Fibroblast of upper back skin (primary cell): Measurements from ENCODE around the gene SHC2.
"Not testable (repeated sequence)": the region's sequence is repeated elsewhere in the genome, so short reads cannot be mapped to it uniquely, and the experiment has no call there.

ENCODE experiments used
- DNase-seq: peaks from one replicate; pipeline ENCODE4 v3.0.0-alpha.2; 2013

Gene SHC2

GRCh38 chr19:387777-388176, 73.1 kb downstream of the SHC2 start:
- no peak for DNase-seq

- DNase-seq = not testable (repeated sequence)
Observed at GRCh38 chr19:386632-387301, 74.1 kb downstream of the SHC2 start.

GRCh38 chr19:386189-386588, 74.6 kb downstream of the SHC2 start:
- not testable (repeated sequence) for DNase-seq

- DNase-seq = no peak
Observed at GRCh38 chr19:384799-385169, 76.0 kb downstream of the SHC2 start.

GRCh38 chr19:383922-384798, 76.7 kb downstream of the SHC2 start:
- DNase-seq = no peak

- DNase-seq = no peak
Observed at GRCh38 chr19:383040-383439, 77.8 kb downstream of the SHC2 start.

- DNase-seq = peak; percentile 65
Observed at GRCh38 chr19:382578-382977, 78.3 kb downstream of the SHC2 start.

GRCh38 chr19:381901-382300, 78.9 kb downstream of the SHC2 start:
- DNase-seq = not testable (repeated sequence)

- not testable (repeated sequence) for DNase-seq
Observed at GRCh38 chr19:380618-381219, 80.1 kb downstream of the SHC2 start.

GRCh38 chr19:379796-380195, 81.0 kb downstream of the SHC2 start:
- DNase-seq = no peak

- DNase-seq = no peak
Observed at GRCh38 chr19:378706-379105, 82.1 kb downstream of the SHC2 start.

- DNase-seq = no peak
Observed at GRCh38 chr19:377801-378581, 82.8 kb downstream of the SHC2 start.

- DNase-seq = no peak
Observed at GRCh38 chr19:376111-376470, 84.7 kb downstream of the SHC2 start.

GRCh38 chr19:375395-376110, 85.3 kb downstream of the SHC2 start:
- DNase-seq = no peak

GRCh38 chr19:374886-375235, 86.0 kb downstream of the SHC2 start:
- no peak for DNase-seq

GRCh38 chr19:374183-374885, 86.5 kb downstream of the SHC2 start:
- no peak for DNase-seq

GRCh38 chr19:373391-374182, 87.2 kb downstream of the SHC2 start:
- DNase-seq = no peak

GRCh38 chr19:372306-372890, 88.4 kb downstream of the SHC2 start:
- DNase-seq = peak; percentile 75

- no peak for DNase-seq
Observed at GRCh38 chr19:371501-372168, 89.2 kb downstream of the SHC2 start.
